ENCODE results near the gene DLG4.

The DLG4 gene

DNA sequence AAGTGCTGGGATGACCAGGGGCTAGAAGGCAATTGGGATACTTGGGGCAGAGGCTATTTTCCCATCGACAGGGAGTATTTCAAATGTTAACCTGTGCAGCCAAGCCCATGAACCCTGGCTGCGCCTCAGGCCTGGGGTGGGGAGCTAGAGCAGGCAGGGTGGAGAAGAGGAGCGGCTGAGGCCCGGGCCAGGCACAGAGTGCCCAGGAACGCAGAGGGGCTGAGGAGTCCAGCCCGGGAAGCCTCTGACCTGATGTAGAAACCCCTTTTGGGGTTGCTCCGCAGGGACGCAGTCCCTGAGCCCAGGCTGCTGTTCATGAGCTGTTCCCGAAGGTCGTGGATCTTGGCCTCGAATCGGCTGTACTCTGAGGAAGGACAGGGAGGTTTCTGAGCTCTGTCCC lies 23.7 kb downstream of the DLG4 start:
- TF ChIP-seq, protein P1, sequence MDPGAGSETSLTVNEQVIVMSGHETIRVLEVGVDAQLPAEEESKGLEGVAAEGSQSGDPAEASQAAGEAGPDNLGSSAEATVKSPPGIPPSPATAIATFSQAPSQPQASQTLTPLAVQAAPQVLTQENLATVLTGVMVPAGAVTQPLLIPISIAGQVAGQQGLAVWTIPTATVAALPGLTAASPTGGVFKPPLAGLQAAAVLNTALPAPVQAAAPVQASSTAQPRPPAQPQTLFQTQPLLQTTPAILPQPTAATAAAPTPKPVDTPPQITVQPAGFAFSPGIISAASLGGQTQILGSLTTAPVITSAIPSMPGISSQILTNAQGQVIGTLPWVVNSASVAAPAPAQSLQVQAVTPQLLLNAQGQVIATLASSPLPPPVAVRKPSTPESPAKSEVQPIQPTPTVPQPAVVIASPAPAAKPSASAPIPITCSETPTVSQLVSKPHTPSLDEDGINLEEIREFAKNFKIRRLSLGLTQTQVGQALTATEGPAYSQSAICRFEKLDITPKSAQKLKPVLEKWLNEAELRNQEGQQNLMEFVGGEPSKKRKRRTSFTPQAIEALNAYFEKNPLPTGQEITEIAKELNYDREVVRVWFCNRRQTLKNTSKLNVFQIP (CRISPR knock-in tag; IDR thresholded peaks at IDR 0.05; ENCODE audit: borderline replicate concordance, low read depth), result no peak
- TF ChIP-seq BACH2 (CRISPR knock-in tag; IDR thresholded peaks at IDR 0.05; ENCODE audit: borderline replicate concordance), result no peak
- no peak for TF ChIP-seq SNAI2 (CRISPR knock-in tag; IDR thresholded peaks at IDR 0.05)
- no peak for TF ChIP-seq TOX (CRISPR knock-in tag; IDR thresholded peaks at IDR 0.05; ENCODE audit: borderline replicate concordance)
- no peak for TF ChIP-seq PPARA (CRISPR knock-in tag; IDR thresholded peaks at IDR 0.05; ENCODE audit: borderline replicate concordance)
- TF ChIP-seq ZC3H10 (CRISPR knock-in tag; IDR thresholded peaks at IDR 0.05), result no peak
- TF ChIP-seq, protein P2, sequence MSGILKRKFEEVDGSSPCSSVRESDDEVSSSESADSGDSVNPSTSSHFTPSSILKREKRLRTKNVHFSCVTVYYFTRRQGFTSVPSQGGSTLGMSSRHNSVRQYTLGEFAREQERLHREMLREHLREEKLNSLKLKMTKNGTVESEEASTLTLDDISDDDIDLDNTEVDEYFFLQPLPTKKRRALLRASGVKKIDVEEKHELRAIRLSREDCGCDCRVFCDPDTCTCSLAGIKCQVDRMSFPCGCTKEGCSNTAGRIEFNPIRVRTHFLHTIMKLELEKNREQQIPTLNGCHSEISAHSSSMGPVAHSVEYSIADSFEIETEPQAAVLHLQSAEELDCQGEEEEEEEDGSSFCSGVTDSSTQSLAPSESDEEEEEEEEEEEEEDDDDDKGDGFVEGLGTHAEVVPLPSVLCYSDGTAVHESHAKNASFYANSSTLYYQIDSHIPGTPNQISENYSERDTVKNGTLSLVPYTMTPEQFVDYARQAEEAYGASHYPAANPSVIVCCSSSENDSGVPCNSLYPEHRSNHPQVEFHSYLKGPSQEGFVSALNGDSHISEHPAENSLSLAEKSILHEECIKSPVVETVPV (CRISPR knock-in tag; IDR thresholded peaks at IDR 0.05), result no peak
- TF ChIP-seq ZFP30 (CRISPR knock-in tag; IDR thresholded peaks at IDR 0.05), result no peak
- TF ChIP-seq OSR1 (CRISPR knock-in tag; IDR thresholded peaks at IDR 0.05), result no peak
- TF ChIP-seq ESRRG (CRISPR knock-in tag; IDR thresholded peaks at IDR 0.05), result no peak
- no peak for TF ChIP-seq ISL1 (CRISPR knock-in tag; IDR thresholded peaks at IDR 0.05)
- TF ChIP-seq ZNF565 (CRISPR knock-in tag; conservative IDR thresholded peaks at IDR 0.05; ENCODE audit: low read depth), result no peak
- TF ChIP-seq ZFP3 (CRISPR knock-in tag; IDR thresholded peaks at IDR 0.05), result no peak
- TF ChIP-seq GLIS3 (CRISPR knock-in tag; IDR thresholded peaks at IDR 0.05), result no peak
- no peak for ATAC-seq

DNA sequence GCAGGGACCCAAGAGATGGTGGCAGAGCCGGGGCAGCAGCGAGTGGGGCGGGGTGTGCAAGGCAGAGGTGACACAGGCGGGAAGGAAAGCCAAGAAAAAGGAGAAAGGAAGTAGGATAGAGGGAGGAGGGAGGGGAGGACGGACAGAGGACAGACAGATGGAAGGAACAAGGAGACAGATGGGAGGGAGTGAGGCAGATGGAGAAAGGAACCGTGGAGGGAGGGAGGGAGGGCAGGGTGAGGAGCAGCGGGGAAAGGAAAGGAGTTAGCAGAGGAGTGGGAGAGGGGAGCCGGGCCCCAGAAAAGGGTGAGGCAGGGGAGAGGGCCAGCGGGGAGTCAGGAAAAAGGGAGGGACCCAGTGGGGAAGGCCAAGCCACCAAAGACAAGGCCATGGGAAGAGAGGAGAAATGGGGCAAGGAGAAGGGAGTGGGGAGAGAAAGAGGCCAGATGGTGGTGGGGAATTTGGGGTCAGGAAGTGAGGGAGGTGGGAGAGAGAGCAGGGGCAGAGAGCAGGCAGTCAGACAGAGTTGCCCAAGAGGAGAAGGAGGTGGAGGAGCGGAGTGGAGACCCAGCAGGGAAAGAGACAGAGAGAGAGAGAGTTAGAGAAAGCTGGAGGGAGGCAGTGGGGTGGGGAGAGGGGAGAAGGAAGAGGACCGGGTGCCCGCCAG lies 27.2 kb downstream of the DLG4 start:
- ATAC-seq, result no peak
- TF ChIP-seq BACH2 (CRISPR knock-in tag; IDR thresholded peaks at IDR 0.05; ENCODE audit: borderline replicate concordance) (no peak), ZFP30 (CRISPR knock-in tag; IDR thresholded peaks at IDR 0.05) (no peak), ZNF70 (CRISPR knock-in tag; IDR thresholded peaks at IDR 0.05) (no peak), SNAI2 (CRISPR knock-in tag; IDR thresholded peaks at IDR 0.05) (no peak), ZC3H10 (CRISPR knock-in tag; IDR thresholded peaks at IDR 0.05) (no peak), PPARA (CRISPR knock-in tag; IDR thresholded peaks at IDR 0.05; ENCODE audit: borderline replicate concordance) (no peak), TOX (CRISPR knock-in tag; IDR thresholded peaks at IDR 0.05; ENCODE audit: borderline replicate concordance) (no peak), ZFP3 (CRISPR knock-in tag; IDR thresholded peaks at IDR 0.05) (no peak), ARNTL (CRISPR knock-in tag; IDR thresholded peaks at IDR 0.05; ENCODE audit: borderline replicate concordance, low read depth) (no peak), ISL1 (CRISPR knock-in tag; IDR thresholded peaks at IDR 0.05) (no peak), GLIS3 (CRISPR knock-in tag; IDR thresholded peaks at IDR 0.05) (no peak), ESRRG (CRISPR knock-in tag; IDR thresholded peaks at IDR 0.05) (no peak), ZNF565 (CRISPR knock-in tag; conservative IDR thresholded peaks at IDR 0.05; ENCODE audit: low read depth) (no peak), RARB (CRISPR knock-in tag; IDR thresholded peaks at IDR 0.05) (no peak)
- TF ChIP-seq, protein P2 (CRISPR knock-in tag; IDR thresholded peaks at IDR 0.05), result no peak
- TF ChIP-seq, protein P1 (CRISPR knock-in tag; IDR thresholded peaks at IDR 0.05; ENCODE audit: borderline replicate concordance, low read depth), result no peak
- TF ChIP-seq, protein P3, sequence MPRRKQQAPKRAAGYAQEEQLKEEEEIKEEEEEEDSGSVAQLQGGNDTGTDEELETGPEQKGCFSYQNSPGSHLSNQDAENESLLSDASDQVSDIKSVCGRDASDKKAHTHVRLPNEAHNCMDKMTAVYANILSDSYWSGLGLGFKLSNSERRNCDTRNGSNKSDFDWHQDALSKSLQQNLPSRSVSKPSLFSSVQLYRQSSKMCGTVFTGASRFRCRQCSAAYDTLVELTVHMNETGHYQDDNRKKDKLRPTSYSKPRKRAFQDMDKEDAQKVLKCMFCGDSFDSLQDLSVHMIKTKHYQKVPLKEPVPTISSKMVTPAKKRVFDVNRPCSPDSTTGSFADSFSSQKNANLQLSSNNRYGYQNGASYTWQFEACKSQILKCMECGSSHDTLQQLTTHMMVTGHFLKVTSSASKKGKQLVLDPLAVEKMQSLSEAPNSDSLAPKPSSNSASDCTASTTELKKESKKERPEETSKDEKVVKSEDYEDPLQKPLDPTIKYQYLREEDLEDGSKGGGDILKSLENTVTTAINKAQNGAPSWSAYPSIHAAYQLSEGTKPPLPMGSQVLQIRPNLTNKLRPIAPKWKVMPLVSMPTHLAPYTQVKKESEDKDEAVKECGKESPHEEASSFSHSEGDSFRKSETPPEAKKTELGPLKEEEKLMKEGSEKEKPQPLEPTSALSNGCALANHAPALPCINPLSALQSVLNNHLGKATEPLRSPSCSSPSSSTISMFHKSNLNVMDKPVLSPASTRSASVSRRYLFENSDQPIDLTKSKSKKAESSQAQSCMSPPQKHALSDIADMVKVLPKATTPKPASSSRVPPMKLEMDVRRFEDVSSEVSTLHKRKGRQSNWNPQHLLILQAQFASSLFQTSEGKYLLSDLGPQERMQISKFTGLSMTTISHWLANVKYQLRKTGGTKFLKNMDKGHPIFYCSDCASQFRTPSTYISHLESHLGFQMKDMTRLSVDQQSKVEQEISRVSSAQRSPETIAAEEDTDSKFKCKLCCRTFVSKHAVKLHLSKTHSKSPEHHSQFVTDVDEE (CRISPR knock-in tag; IDR thresholded peaks at IDR 0.05), result no peak
- TF ChIP-seq, protein P4, sequence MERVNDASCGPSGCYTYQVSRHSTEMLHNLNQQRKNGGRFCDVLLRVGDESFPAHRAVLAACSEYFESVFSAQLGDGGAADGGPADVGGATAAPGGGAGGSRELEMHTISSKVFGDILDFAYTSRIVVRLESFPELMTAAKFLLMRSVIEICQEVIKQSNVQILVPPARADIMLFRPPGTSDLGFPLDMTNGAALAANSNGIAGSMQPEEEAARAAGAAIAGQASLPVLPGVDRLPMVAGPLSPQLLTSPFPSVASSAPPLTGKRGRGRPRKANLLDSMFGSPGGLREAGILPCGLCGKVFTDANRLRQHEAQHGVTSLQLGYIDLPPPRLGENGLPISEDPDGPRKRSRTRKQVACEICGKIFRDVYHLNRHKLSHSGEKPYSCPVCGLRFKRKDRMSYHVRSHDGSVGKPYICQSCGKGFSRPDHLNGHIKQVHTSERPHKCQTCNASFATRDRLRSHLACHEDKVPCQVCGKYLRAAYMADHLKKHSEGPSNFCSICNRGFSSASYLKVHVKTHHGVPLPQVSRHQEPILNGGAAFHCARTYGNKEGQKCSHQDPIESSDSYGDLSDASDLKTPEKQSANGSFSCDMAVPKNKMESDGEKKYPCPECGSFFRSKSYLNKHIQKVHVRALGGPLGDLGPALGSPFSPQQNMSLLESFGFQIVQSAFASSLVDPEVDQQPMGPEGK (CRISPR knock-in tag; IDR thresholded peaks at IDR 0.05; ENCODE audit: borderline replicate concordance), result no peak
- TF ChIP-seq, protein P5, sequence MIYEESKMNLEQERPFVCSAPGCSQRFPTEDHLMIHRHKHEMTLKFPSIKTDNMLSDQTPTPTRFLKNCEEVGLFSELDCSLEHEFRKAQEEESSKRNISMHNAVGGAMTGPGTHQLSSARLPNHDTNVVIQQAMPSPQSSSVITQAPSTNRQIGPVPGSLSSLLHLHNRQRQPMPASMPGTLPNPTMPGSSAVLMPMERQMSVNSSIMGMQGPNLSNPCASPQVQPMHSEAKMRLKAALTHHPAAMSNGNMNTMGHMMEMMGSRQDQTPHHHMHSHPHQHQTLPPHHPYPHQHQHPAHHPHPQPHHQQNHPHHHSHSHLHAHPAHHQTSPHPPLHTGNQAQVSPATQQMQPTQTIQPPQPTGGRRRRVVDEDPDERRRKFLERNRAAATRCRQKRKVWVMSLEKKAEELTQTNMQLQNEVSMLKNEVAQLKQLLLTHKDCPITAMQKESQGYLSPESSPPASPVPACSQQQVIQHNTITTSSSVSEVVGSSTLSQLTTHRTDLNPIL (CRISPR knock-in tag; IDR thresholded peaks at IDR 0.05; ENCODE audit: low read depth), result no peak
